Measurements from ENCODE around the gene MRPS11. TPM values are rescaled to one million over a fixed set of nuclear protein-coding genes. Genes with fewer than 3 reads are reported as not detected.

The MRPS11 gene
- total and polyA plus RNA-seq, 9 of the 15 experiments (the other 6 are each of a cell fraction or from before 2014, with no cell fraction given) = 28.3 to 83.2 (median 53.1) TPM

GRCh38 chr15:88453651-88454050, 13.9 kb upstream of the MRPS11 start:
- in situ Hi-C loops (cut with MboI) = no loop called here
- Histone ChIP-seq H3K36me3 (ENCODE audit: control insufficient read depth, insufficient read depth, low read length) (peaks cover 9% of the 10 kb centered on the region; the same call in 1 of the 3 replicates), H4K20me1 (replicated peaks; ENCODE audit: control insufficient read depth, insufficient read depth, low read length) (0 out of 2 replicates have a peak, but pooled peaks cover 4% of the 10 kb centered on the region), H2AFZ (ENCODE audit: low read depth, low read length) (no peak overlapping the region), H3K9ac (ENCODE audit: insufficient read depth in 1 of 2, low read depth in 2 of 2, low read length in 2 of 2) (no peak overlapping the region), H3K4me1 (replicated peaks in 1 of 2; ENCODE audit: control insufficient read depth in 2 of 2, insufficient read depth in 2 of 2, low read length in 2 of 2) (no peaks in the 10 kb centered on the region; a peak in 1 of 5 replicates), H3K79me2 (ENCODE audit: control insufficient read depth, insufficient read depth, low read length) (no peaks in the 10 kb centered on the region), H3K9me3 (replicated peaks; ENCODE audit: control insufficient read depth, insufficient read depth, low read depth, low read length) (no peaks in the 10 kb centered on the region), H3K4me3 (no peak overlapping the region), H3K27me3 (ENCODE audit: control insufficient read depth in 2 of 2, insufficient read depth in 2 of 2, low read length in 2 of 2) (peaks cover 4 to 6% of the 10 kb centered on the region in 2 experiments; a peak in 2 of 5 replicates), H3K27ac (ENCODE audit: extremely low read depth, low read depth, low read length) (no peak overlapping the region), H3K9me1 (ENCODE audit: control insufficient read depth, insufficient read depth, low read length) (no peaks in the 10 kb centered on the region), H3K4me2 (ENCODE audit: insufficient read depth, low read length) (no peak overlapping the region)
- POLR2A ChIA-PET = no interaction called here
- no peak for DNase-seq (ENCODE audit: extremely low read depth in 1 of 4, low spot score in 3 of 4)
- no TSS peak for BruUV-seq (replicated peaks)
- TF ChIP-seq ZNF224 (CRISPR knock-in tag; IDR thresholded peaks at IDR 0.05) (no peak), RBM15 (IDR thresholded peaks at IDR 0.05; ENCODE audit: insufficient read depth, low read length) (no peak)
- intact Hi-C loops (cut with micrococcal nuclease) = loop anchor here (5.0 kb wide), 2 partner anchors 206 to 1536 kb away; no protein-coding TSS in a partner anchor
- FAIRE-seq = no peak
- CTCF ChIA-PET (ENCODE audit: low intra/inter-chr PET ratio) = no interaction called here
- no peak for ATAC-seq
- WGBS (ENCODE audit: insufficient coverage, low coverage, missing lambda C conversion rate) = 17% methylated on average over 1 of the region's 1 CpG

GRCh38 chr15:88454236-88454635, 13.3 kb upstream of the MRPS11 start:
- no peaks in the 10 kb centered on the region for H3K79me2 ChIP-seq (ENCODE audit: control insufficient read depth, insufficient read depth, low read length)
- no peak overlapping the region for H3K4me2 ChIP-seq (ENCODE audit: insufficient read depth, low read length)
- BruUV-seq (replicated peaks) = no TSS peak
- TF ChIP-seq KDM2B (CRISPR knock-in tag; IDR thresholded peaks at IDR 0.05) (no peak), MCM3 (IDR thresholded peaks at IDR 0.05) (no peak), PREB (CRISPR knock-in tag; IDR thresholded peaks at IDR 0.05) (no peak)
- H3K9ac ChIP-seq (ENCODE audit: insufficient read depth in 1 of 2, low read depth in 2 of 2, low read length in 2 of 2) = no peak overlapping the region
- H3K27ac ChIP-seq (ENCODE audit: extremely low read depth, low read depth, low read length) = no peak overlapping the region
- no peaks in the 10 kb centered on the region for H3K9me3 ChIP-seq (replicated peaks; ENCODE audit: control insufficient read depth, insufficient read depth, low read depth, low read length)
- intact Hi-C loops (cut with micrococcal nuclease) = loop anchor here (5.0 kb wide), 2 partner anchors 207 to 1537 kb away; no protein-coding TSS in a partner anchor
- H3K27me3 ChIP-seq (ENCODE audit: control insufficient read depth in 2 of 2, insufficient read depth in 2 of 2, low read length in 2 of 2) = peaks cover 4 to 6% of the 10 kb centered on the region in 2 experiments; a peak in 2 of 5 replicates
- no peak for ATAC-seq
- no peak overlapping the region for H3K4me3 ChIP-seq
- peaks cover 15% of the 10 kb centered on the region; the same call in 1 of the 3 replicates for H3K36me3 ChIP-seq (ENCODE audit: control insufficient read depth, insufficient read depth, low read length)
- in situ Hi-C loops (cut with MboI) = no loop called here
- ChIA-PET POLR2A (interaction anchor here (0.5 to 3.1 kb wide), 3 partner anchors 13 to 191 kb away, joined by 3 to 16 read pairs (median 4); partner anchors contain the start of genes AEN, MRPL46 and MRPS11), CTCF (ENCODE audit: low intra/inter-chr PET ratio) (interaction anchor here (0.5 kb wide), 1 partner anchor 18 kb away, joined by 5 read pairs; no protein-coding TSS in a partner anchor)
- no peak for DNase-seq (ENCODE audit: extremely low read depth in 1 of 4, low spot score in 3 of 4)
- 0 out of 2 replicates have a peak, but pooled peaks cover 6% of the 10 kb centered on the region for H4K20me1 ChIP-seq (replicated peaks; ENCODE audit: control insufficient read depth, insufficient read depth, low read length)
- WGBS (ENCODE audit: insufficient coverage, low coverage, missing lambda C conversion rate) = 22% methylated on average over 1 of the region's 1 CpG
- H2AFZ ChIP-seq (ENCODE audit: low read depth, low read length) = no peak overlapping the region
- FAIRE-seq = no peak
- no peaks in the 10 kb centered on the region; a peak in 1 of 5 replicates for H3K4me1 ChIP-seq (replicated peaks in 1 of 2; ENCODE audit: control insufficient read depth in 2 of 2, insufficient read depth in 2 of 2, low read length in 2 of 2)
- H3K9me1 ChIP-seq (ENCODE audit: control insufficient read depth, insufficient read depth, low read length) = no peaks in the 10 kb centered on the region

Data from K562 (cell line).